DMS53 treated with DMSO at 0.1 percent for 48 hours (cell line): ENCODE data around the gene EMSY.
"Not testable (repeated sequence)": the region's sequence is repeated elsewhere in the genome, so short reads cannot be mapped to it uniquely, and the experiment has no call there.

Experiments used
- DNase-seq: peaks from one replicate; lab custom pipeline; 2025; ENCODE audit not compliant: unreplicated experiment; lab: John Stamatoyannopoulos, UW

EMSY gene, protein sequence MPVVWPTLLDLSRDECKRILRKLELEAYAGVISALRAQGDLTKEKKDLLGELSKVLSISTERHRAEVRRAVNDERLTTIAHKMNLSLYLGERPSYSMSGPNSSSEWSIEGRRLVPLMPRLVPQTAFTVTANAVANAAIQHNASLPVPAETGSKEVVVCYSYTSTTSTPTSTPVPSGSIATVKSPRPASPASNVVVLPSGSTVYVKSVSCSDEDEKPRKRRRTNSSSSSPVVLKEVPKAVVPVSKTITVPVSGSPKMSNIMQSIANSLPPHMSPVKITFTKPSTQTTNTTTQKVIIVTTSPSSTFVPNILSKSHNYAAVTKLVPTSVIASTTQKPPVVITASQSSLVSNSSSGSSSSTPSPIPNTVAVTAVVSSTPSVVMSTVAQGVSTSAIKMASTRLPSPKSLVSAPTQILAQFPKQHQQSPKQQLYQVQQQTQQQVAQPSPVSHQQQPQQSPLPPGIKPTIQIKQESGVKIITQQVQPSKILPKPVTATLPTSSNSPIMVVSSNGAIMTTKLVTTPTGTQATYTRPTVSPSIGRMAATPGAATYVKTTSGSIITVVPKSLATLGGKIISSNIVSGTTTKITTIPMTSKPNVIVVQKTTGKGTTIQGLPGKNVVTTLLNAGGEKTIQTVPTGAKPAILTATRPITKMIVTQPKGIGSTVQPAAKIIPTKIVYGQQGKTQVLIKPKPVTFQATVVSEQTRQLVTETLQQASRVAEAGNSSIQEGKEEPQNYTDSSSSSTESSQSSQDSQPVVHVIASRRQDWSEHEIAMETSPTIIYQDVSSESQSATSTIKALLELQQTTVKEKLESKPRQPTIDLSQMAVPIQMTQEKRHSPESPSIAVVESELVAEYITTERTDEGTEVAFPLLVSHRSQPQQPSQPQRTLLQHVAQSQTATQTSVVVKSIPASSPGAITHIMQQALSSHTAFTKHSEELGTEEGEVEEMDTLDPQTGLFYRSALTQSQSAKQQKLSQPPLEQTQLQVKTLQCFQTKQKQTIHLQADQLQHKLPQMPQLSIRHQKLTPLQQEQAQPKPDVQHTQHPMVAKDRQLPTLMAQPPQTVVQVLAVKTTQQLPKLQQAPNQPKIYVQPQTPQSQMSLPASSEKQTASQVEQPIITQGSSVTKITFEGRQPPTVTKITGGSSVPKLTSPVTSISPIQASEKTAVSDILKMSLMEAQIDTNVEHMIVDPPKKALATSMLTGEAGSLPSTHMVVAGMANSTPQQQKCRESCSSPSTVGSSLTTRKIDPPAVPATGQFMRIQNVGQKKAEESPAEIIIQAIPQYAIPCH (N-terminal part only)

DNA sequence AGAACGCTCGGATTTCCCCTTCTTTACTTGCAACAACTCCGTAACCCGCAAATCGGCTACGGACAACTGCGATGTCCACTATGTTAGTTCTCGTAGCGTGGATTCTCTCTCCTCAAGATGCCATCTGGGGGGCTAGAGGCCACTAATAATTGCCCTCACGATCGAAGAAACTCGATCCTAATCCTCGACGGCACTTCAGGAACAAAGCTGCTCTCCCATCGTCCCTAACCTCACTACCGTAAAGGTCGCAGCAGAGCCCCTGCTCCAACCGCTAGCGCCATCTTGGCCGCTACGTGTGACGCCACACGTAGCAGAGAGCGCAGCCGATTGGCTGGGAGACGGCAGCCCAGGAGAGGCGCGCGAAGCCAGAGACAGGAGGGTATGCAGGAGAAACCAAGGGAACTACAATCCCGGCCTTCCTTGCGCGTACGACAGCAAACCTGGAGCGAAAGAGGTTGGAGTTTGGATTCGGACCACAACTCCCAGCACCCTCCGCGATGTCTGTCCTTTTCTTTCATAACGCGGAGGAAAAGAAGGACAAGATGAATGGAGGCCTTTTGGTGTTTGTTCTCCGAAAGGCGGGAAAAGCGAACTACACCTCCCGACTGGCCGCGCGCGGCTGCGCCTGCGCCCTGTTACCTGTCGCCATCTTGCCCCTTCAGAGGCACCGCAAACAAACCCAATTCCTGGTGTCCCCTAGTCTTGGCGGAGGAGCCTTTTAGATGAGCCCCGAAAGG is at the start of gene EMSY:
Gene EMSY, plus strand, starts transcription at position 635 of the 737 bp plus-strand sequence. CDS start 1,921 bp downstream, outside the sequence.
- peak; percentile 100 for DNase-seq

DNA sequence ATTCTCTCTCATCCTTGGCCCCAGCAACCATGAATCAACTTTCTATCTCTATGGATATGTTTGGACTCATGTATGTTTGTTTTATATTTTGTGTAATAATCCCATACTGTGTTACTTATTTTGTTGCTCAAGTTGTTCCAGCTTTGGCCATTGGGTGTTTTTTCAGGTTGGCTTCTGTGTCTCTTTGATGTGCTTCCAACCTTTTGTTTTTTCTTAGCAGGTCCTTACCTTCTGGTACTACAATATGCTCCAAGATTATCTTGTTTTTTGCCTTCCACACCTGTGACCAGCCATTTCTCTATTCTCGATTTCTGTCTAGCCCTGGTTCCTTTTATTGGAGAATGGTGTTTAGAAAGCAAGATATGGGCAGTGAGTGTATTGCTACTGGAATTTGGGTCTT is 49.5 kb upstream of the EMSY start:
- DNase-seq = no peak

DNA sequence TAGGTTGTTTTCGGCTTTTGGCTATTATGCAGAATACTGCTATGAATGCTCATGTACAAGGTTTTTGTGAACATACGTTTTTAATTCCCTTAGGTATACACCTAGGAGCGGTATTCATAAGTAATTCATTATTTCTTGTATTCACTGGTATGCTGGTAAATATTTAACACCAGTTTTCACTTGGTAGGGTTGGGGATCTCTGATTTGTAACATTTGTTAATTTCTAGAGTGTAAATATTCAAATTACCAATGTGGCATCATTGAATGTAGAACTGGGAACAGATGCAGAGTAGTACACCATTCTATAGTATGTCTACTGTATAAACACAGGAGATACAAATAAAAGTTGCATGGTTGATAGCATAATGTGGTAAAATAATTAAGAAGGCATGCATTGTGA is 47.4 kb upstream of the EMSY start:
- DNase-seq = no peak

DNA sequence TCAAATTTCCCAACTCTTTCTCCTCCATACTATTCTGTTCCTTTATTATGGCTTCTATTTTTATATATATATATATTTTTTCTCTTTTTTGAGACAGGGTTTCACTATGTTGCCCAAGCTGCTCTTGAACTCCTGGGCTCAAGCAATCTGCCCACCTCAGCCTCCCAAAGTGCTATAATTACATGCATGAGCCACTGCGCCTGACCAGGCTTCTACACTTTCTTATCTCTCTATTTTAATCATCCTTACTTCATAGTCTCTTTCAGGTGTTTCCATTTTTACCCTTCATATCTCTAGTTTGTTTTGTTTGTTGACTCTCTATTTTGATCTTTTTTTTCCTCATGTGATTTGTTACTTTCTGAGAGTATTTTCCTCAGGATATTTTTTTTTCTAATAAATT is 43.9 kb upstream of the EMSY start:
- DNase-seq = no peak

DNA sequence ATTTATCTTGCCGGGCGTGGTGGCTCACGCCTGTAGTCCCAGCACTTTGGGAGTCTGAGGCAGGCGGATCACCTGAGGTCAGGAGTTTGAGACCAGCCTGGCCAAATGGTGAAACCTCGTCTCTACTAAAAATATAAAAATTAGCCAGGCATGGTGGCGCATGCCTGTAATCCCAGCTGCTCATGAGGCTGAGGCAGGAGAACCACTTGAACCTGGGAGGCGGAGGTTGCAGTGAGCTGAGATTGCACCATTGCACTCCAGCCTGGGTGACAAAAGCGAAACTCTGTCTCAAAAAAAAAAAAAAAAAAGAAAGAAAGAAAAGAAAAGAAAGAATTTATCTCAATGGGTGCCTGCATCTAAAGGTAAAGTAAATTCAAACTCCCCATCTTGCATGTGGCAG is 43.3 kb upstream of the EMSY start:
- not testable (repeated sequence) for DNase-seq

DNA sequence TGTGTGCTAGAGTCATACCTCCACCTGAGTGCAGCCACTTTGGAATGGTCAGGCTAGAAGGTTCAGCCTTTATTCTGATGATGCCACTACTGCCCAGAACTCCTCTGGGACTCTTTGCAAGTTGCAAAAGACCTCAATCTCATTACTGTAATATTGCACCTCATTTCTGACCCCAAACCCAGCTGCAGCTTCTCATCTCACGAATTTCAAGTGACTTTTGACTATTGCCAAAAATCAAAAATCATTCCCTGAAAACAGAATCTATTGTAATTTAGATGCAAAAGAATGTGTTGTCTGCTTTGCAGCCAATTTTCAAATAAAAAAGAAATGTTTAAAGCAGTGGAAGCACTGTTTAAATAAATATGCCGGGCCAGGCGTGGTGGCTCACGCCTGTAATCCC is 38.5 kb upstream of the EMSY start:
- no peak for DNase-seq

DNA sequence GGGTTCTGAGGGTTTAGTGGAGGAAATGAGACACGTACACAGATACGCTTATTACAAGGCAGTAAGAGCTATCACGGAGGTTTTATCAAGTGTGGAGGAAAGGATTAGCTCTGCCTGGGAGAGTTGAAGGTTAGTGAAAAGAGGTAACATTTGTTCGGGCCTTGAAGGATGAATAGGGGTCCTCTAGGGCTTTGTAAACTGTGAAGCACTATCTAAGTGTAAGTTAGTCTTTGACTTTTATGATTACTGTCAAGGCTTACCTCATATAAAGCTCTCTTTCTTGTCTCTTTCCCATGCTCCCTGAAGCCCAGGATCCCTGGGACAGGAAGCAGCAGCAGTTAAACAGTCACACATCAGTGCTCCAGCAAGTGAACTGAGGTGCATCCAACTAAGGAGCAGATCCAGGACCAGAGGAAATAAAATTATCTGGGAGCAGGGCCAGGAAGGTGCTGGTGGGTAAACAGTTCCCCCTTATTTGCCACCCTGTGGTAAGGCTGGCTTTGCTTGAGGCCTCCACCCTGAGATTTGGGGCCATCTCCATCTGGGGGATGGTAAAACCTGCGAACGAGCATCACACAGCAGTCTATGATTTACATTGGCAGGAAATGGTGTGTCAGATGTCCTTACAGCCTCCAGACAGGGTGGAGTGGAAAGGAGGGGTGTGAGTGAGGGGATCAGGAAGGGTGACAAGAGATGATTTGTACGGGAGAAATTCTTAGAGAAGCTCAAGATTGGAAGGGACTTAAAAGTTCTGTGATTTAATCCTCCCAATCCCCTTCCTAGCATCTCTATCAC is 36.5 kb upstream of the EMSY start:
- DNase-seq = peak; percentile 95

DNA sequence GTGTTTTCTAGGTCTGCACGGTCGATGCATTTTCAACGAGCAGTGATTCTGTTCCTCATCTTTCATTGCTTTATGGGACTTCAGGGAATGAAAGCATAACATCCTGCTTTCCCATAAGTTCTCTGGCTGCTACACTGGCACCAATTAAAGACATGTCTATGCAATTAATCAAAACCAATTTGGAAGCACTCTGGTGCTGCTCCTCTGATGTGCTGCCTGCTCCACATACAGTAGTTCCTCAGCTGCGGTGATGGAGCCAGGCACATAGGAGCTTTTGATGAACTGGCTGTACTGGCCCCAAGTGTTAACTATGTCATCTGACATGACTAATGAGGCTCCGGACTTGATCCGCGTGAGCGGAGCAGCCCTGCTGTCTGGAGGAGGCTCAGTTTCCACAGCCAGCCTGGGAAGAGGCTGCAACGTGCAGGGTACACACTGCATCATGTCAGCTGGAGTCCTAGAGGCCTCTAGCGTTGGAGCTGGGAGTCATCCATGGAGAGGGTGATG is 33.9 kb upstream of the EMSY start:
- DNase-seq = no peak

DNA sequence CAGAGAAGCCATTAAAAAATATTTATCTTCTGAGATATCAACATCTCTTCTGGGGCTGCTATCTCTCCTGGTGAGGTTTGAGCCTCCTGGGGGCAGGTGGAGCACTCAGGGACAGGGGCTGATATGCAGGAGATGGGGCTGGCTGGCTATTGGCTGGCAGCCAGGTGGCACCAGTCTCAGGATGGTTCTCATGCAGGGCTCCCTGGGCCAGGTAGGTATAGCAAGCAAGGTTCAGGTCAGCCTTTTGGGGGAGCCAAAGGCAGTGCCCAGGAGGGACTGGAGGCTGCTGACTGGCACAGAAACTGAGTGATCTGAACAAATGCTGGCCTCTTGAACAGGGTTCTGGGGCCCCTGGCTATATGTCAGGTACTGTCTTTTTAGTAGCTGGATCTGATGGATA is 29.7 kb upstream of the EMSY start:
- no peak for DNase-seq

DNA sequence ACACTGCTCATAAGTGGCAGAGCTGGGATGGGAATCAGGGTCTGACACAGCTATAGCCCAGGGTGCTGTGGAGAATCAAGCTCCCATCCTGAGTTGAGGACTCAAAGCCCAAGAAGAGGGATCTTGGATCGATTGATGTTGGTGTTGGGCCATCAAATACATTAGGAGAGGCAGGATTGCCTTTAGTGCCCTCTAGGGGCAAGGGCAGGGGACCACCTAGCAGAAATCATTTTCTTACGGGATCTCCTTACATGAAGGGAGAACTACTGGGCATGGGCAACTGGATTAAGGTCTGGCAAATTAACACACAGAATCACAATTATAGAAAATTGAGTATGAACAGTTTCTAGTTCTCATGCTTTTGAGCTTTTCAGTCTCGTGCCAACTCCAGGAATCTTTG is 24.9 kb upstream of the EMSY start:
- DNase-seq = peak; percentile 35

DNA sequence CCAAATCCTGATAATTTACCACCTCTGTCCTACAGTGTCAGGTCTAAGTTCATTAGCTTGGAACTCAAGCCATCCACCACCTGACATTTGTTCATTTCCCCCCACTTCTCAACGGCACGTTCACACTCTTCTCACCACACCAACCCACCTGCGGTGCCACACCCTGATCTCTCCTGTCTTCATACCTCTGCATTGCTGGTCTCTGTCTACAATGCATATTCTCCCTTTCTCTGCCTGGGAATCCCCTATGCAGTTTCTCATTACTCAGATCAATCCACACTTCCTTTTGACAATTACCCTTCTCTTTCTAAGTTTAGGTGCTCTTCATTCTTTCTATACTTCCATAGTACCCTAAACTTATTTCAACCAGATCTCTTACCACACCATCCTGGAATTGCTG is 20.4 kb upstream of the EMSY start:
- no peak for DNase-seq

DNA sequence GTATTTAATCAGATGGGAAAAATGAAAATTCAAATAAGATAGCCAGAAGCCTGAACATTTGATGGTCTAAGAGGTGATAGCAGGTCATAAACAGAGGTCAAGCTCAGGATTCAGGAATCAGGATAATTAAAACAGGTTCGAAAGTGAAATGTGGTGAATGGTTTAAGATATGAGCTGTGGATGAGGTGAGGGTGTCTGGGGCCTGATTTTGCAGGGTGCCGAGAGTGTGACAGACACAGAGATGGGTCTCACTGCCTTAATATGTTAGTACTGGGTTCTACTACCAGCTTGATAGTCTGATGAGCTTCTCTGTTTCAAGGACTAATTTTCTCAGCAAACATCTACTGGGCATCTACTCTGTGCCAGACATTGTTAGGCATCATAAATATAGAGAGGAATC is 19.9 kb upstream of the EMSY start:
- no peak for DNase-seq

DNA sequence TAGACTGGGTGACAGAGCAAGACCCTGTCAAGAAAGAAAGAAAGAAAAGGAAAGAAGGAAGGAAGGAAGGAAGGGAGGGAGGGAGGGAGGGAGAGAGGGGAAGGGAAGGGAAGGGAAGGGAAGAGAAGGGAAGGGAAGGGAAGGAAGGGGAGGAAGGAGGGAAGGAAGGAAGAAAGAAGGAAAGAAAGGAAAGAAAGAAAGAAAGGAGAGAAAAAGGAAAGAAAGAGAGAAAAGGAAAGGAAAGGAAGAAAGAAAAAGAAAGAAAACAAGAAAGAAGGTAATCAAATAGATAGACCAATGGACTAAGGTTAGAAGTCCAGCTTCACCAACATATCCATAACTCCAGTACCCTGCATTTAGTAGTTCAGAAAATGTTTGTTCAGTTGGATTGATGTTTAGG is 18.2 kb upstream of the EMSY start:
- no peak for DNase-seq

DNA sequence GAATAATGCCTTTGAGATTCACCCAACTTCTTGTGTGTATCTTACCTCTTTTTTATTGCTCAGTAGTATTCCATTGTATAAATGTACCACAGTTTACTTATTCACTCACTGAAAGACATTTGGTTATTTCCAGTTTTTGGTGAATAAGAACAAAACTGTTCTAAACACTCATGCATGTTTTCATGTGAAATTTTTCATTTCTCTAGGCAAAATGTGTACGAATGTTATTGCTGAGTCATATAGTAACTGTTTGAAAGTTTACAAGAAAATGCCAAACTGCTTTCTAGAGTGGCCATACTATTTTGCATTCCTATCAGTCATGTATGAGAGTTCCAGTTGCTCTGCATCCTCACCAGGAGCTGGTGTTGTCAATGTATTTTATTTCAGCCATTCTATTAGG is 8.8 kb upstream of the EMSY start:
- DNase-seq = no peak

DNA sequence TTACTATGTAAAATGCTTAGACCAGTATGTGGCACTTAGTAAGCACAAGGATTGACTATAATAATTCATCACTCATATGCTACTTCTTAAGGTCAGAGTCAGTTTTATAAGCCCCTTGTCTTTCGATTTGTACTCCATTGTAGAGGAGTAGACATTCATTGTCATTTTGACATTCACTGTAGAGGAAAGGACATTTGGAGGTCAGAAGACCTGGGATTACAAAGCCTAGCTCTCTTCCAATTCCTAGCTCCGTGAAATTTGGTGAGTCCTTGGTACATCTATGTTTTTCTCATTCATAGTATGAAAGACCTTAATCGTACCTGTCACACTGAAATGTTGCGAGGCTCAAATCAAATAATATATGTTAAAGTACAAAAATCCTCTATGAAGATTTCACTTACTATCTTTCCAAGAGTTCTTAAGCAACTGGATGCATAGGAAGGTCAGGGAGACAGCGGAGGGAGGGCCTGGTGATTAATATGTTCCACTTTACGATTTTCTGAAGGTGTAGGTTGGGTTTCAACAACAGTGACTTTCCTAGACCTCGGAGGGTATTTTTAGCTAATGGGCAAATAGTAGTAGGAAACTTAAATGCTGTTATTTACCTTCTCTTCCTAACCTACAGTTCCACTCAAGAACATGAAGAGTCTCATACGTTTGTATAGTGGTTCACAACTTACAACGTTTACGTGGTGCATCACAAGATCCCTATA is 1.4 kb upstream of the EMSY start:
- DNase-seq = no peak

DNA sequence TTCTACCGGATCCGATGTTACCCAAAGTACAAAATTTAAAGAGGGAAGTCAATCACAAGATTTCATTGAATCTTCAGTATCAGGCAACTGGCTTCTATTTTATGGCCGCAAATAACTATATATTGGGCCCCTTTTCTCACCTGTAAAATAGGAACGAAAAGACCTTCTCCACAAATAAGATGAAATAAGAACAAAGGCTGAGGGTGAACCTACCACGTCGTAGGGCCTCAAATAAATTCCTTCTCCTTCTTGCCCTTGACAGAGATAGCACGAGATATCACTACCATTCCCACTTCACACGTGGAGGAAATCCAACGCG is 794 bp upstream of the EMSY start:
- DNase-seq = no peak

DNA sequence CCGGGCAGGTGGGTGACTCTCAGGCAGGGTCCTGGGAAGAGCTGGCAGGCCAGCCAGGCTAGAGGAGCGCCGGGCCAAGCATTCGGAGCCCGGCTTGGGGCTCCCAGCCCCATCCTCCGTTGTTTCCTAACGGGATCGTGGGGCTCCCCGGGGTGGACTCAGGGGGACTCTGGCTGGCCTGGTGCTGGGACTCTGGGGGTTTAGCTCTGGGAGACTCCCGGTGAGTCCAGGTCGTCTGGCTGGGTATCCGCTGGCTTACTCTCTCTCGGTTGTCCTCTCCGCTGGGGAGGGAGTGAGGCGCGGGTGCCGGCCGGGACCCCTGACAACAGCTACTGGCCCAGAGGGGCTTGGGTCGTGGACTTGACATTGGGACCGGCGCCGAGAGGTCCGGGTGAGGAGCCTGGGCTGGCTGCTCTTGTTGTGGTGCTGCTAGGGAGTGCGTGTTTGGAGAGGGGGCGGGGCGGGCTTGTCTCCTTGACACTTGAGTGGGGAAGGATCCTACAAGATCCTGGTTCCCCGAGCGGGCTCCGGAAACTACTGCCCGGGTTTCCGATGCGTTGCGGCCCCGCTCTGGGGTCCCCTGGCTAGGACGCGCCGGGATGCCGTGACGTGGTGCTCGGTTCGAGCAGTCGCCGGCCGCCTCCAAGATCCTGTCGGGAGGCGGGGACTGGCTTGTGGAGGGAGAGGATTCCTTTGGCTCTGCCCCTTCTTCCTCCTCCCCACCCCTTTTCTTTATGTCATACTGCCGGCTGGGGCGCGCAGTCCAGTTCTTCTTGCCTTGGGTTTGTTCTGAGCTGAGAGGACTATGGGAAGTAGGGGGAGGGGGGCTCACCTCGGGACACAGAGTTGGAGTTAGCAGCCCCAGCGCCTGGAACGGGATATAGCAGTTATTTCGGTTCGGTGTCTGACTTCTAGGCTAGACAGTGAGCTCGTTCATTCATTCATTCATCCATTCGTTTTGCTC is 585 bp downstream of the EMSY start:
- DNase-seq = peak; percentile 92

DNA sequence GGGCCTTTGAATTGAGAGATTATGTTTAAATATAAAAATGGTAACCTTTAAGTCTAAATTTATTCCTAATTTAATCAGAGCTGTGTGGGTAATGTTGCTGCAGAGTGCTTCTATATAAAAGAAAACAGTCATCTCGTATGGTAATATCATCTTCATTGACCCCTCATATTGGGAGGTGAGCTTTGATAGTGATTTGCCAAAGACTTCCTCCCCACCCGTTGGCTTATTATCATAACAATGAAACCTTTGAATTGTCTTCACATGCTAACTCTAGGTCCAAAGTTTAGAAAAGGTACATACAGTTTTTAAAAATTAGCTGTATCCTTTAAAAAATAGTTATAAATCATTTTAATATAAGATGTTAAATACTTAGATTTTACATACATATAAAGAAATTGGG is 3.7 kb downstream of the EMSY start:
- no peak for DNase-seq
